Activated naive CD4-positive, alpha-beta T cell treated with anti-CD3 and anti-CD28 coated beads for 36 hours (primary cell): ENCODE data around the gene ARID5A. TPM values are rescaled to one million over a fixed set of nuclear protein-coding genes. Genes with fewer than 3 reads are reported as not detected.
A peak's percentile ranks its signal among the peaks of the same experiment; 100 is the strongest.

ENCODE experiments used
- CTCF ChIA-PET: fragments of 350-600 bp; sonication (Branson Sonifier 250); formaldehyde crosslinking; loops from one replicate; lab custom pipeline; 2021; ENCODE audit warnings: antibody characterized with exemption; lab: Charles Lee
- DNase-seq: peaks from one replicate; pipeline ENCODE4 v3.0.0-alpha.2; 2020
- H3K27ac Mint-ChIP-seq: one replicate; pipeline ENCODE4 v1.8.0; 2021; ENCODE audit warnings: mild to moderate bottlenecking, mixed read lengths
- H3K27me3 Mint-ChIP-seq: one replicate; pipeline ENCODE4 v1.8.0; 2021; ENCODE audit warnings: low read depth, mixed read lengths
- H3K36me3 Mint-ChIP-seq: one replicate; pipeline ENCODE4 v1.8.0; 2021; ENCODE audit warnings: low read depth, mixed read lengths
- H3K4me1 Mint-ChIP-seq: one replicate; pipeline ENCODE4 v1.8.0; 2021; ENCODE audit warnings: low read depth, mixed read lengths
- H3K4me3 Mint-ChIP-seq: one replicate; pipeline ENCODE4 v1.8.0; 2021; ENCODE audit warnings: mild to moderate bottlenecking, moderate library complexity, mixed read lengths
- H3K9me3 Mint-ChIP-seq: one replicate; pipeline ENCODE4 v1.8.0; 2021; ENCODE audit warnings: mixed read lengths
- intact Hi-C: fragments of 100-400 bp; cut with micrococcal nuclease; formaldehyde crosslinking; loops from one replicate; pipeline ENCODE4 v1.15.1; 2023
- total RNA-seq, 2 experiments: library from RNA; stranded (reverse); gene quantifications; one replicate each; pipeline ENCODE4 v1.2.3, GENCODE V29; 2021

ARID5A gene
- total RNA-seq, 2 experiments from 2014 or later = 349 to 351 TPM

GRCh38 chr2:96529376-96530143 lies 7.0 kb upstream of the ARID5A start:
- no peaks in the 10 kb centered on the region for H3K36me3 Mint-ChIP-seq
- no peaks in the 10 kb centered on the region for H3K27me3 Mint-ChIP-seq
- H3K4me1 Mint-ChIP-seq = peaks cover 72% of the 10 kb centered on the region
- no peak for DNase-seq
- intact Hi-C loops = loop anchor here (5.0 kb wide), 2 partner anchors 207 to 1133 kb away; partner anchors contain the start of gene ACTR1B
- CTCF ChIA-PET = interaction anchor here (2.1 to 7.9 kb wide), 6 partner anchors 9 to 122 kb away, joined by 8 to 71 read pairs (median 17); partner anchors contain the start of gene ARID5A
- peak overlapping the region; percentile 36 for H3K4me3 Mint-ChIP-seq
- H3K27ac Mint-ChIP-seq = peak overlapping the region; percentile 99
- no peaks in the 10 kb centered on the region for H3K9me3 Mint-ChIP-seq

- H3K4me3 Mint-ChIP-seq = no peak overlapping the region
- H3K27me3 Mint-ChIP-seq = no peaks in the 10 kb centered on the region
- H3K4me1 Mint-ChIP-seq = peaks cover 72% of the 10 kb centered on the region
- CTCF ChIA-PET = interaction anchor here (1.1 to 7.9 kb wide), 6 partner anchors 9 to 123 kb away, joined by 3 to 71 read pairs (median 17); partner anchors contain the start of gene ARID5A
- intact Hi-C loops = loop anchor here (5.0 kb wide), 1 partner anchor 1132 kb away; the partner anchor contains the start of gene ACTR1B
- H3K9me3 Mint-ChIP-seq = no peaks in the 10 kb centered on the region
- no peak for DNase-seq
- no peaks in the 10 kb centered on the region for H3K36me3 Mint-ChIP-seq
- H3K27ac Mint-ChIP-seq = peak overlapping the region; percentile 99
Measured at GRCh38 chr2:96530144-96530430, 6.5 kb upstream of the ARID5A start.

- CTCF ChIA-PET = interaction anchor here (0.7 to 7.9 kb wide), 7 partner anchors 8 to 412 kb away, joined by 3 to 71 read pairs (median 16); partner anchors contain the start of gene ARID5A
- no peaks in the 10 kb centered on the region for H3K36me3 Mint-ChIP-seq
- peaks cover 74% of the 10 kb centered on the region for H3K4me1 Mint-ChIP-seq
- H3K4me3 Mint-ChIP-seq = peak overlapping the region; percentile 65
- DNase-seq = no peak
- H3K9me3 Mint-ChIP-seq = no peaks in the 10 kb centered on the region
- peak overlapping the region; percentile 99 for H3K27ac Mint-ChIP-seq
- intact Hi-C loops = loop anchor here (5.0 kb wide), 1 partner anchor 1132 kb away; the partner anchor contains the start of gene ACTR1B
- H3K27me3 Mint-ChIP-seq = no peaks in the 10 kb centered on the region
Measured at GRCh38 chr2:96530474-96531357, 5.8 kb upstream of the ARID5A start.

GRCh38 chr2:96531366-96531765 lies 5.2 kb upstream of the ARID5A start:
- DNase-seq = no peak
- Mint-ChIP-seq H3K27ac (peak overlapping the region; percentile 99), H3K36me3 (no peaks in the 10 kb centered on the region), H3K4me3 (peak overlapping the region; percentile 65), H3K4me1 (peaks cover 76% of the 10 kb centered on the region), H3K9me3 (no peaks in the 10 kb centered on the region), H3K27me3 (no peaks in the 10 kb centered on the region)
- intact Hi-C loops = loop anchor here (5.0 kb wide), 1 partner anchor 1131 kb away; the partner anchor contains the start of gene ACTR1B
- CTCF ChIA-PET = interaction anchor here (0.7 to 7.9 kb wide), 8 partner anchors 7 to 411 kb away, joined by 3 to 71 read pairs (median 10); partner anchors contain the start of gene ARID5A

- peaks cover under 1% of the 10 kb centered on the region for H3K36me3 Mint-ChIP-seq
- DNase-seq = peak; percentile 99
- H3K9me3 Mint-ChIP-seq = no peaks in the 10 kb centered on the region
- H3K27ac Mint-ChIP-seq = peak overlapping the region; percentile 99
- H3K4me3 Mint-ChIP-seq = peak overlapping the region; percentile 65
- CTCF ChIA-PET = interaction anchor here (0.7 to 7.9 kb wide), 4 partner anchors 22 to 411 kb away, joined by 3 to 71 read pairs (median 10); no protein-coding TSS in a partner anchor
- no peaks in the 10 kb centered on the region for H3K27me3 Mint-ChIP-seq
- intact Hi-C loops = loop anchor here (1.0 to 5.0 kb wide), 4 partner anchors 22 to 1130 kb away; partner anchors contain the start of gene ACTR1B
- H3K4me1 Mint-ChIP-seq = peaks cover 71% of the 10 kb centered on the region
Measured at GRCh38 chr2:96531872-96532505, 4.6 kb upstream of the ARID5A start.

- H3K27ac Mint-ChIP-seq = peak overlapping the region; percentile 99
- peaks cover 70% of the 10 kb centered on the region for H3K4me1 Mint-ChIP-seq
- CTCF ChIA-PET = interaction anchor here (1.2 to 7.9 kb wide), 4 partner anchors 21 to 125 kb away, joined by 4 to 71 read pairs (median 17); no protein-coding TSS in a partner anchor
- no peak for DNase-seq
- intact Hi-C loops = loop anchor here (1.0 to 5.0 kb wide), 4 partner anchors 22 to 1130 kb away; partner anchors contain the start of gene ACTR1B
- H3K9me3 Mint-ChIP-seq = no peaks in the 10 kb centered on the region
- H3K4me3 Mint-ChIP-seq = peak overlapping the region; percentile 65
- no peaks in the 10 kb centered on the region for H3K27me3 Mint-ChIP-seq
- H3K36me3 Mint-ChIP-seq = peaks cover 8% of the 10 kb centered on the region
Measured at GRCh38 chr2:96532641-96533291, 3.8 kb upstream of the ARID5A start.

GRCh38 chr2:96533292-96534073 lies 3.1 kb upstream of the ARID5A start:
- Mint-ChIP-seq H3K27ac (peak overlapping the region; percentile 99), H3K9me3 (no peaks in the 10 kb centered on the region), H3K4me3 (no peak overlapping the region), H3K36me3 (peaks cover 15% of the 10 kb centered on the region), H3K27me3 (no peaks in the 10 kb centered on the region), H3K4me1 (peaks cover 68% of the 10 kb centered on the region)
- intact Hi-C loops = loop anchor here (5.0 kb wide), 1 partner anchor 1129 kb away; the partner anchor contains the start of gene ACTR1B
- CTCF ChIA-PET = interaction anchor here (0.5 to 4.1 kb wide), 4 partner anchors 9 to 126 kb away, joined by 3 to 18 read pairs (median 10); no protein-coding TSS in a partner anchor
- no peak for DNase-seq

GRCh38 chr2:96534141-96534540 lies 2.4 kb upstream of the ARID5A start:
- CTCF ChIA-PET = interaction anchor here (0.5 to 4.1 kb wide), 4 partner anchors 8 to 127 kb away, joined by 3 to 18 read pairs (median 10); no protein-coding TSS in a partner anchor
- Mint-ChIP-seq H3K4me3 (no peak overlapping the region), H3K36me3 (peaks cover 21% of the 10 kb centered on the region), H3K9me3 (no peaks in the 10 kb centered on the region), H3K4me1 (peaks cover 65% of the 10 kb centered on the region), H3K27ac (no peak overlapping the region), H3K27me3 (no peaks in the 10 kb centered on the region)
- DNase-seq = no peak
- intact Hi-C loops = loop anchor here (5.0 kb wide), 1 partner anchor 1128 kb away; the partner anchor contains the start of gene ACTR1B

GRCh38 chr2:96534701-96535181 lies 1.8 kb upstream of the ARID5A start:
- peaks cover 27% of the 10 kb centered on the region for H3K36me3 Mint-ChIP-seq

GRCh38 chr2:96535331-96535730 lies 1.2 kb upstream of the ARID5A start:
- intact Hi-C loops = loop anchor here (5.0 kb wide), 3 partner anchors 102 to 427 kb away; partner anchors contain the start of genes CIAO1, KANSL3 and TMEM127
- no peaks in the 10 kb centered on the region for H3K27me3 Mint-ChIP-seq
- H3K4me3 Mint-ChIP-seq = no peak overlapping the region
- DNase-seq = no peak
- H3K4me1 Mint-ChIP-seq = peaks cover 65% of the 10 kb centered on the region
- CTCF ChIA-PET = interaction anchor here (1.1 to 3.1 kb wide), 2 partner anchors 19 to 23 kb away, joined by 3 to 18 read pairs; no protein-coding TSS in a partner anchor
- peak overlapping the region; percentile 61 for H3K27ac Mint-ChIP-seq
- H3K36me3 Mint-ChIP-seq = peaks cover 33% of the 10 kb centered on the region
- H3K9me3 Mint-ChIP-seq = no peaks in the 10 kb centered on the region

More at GRCh38 chr2:96534701-96535181, 1.8 kb upstream of the ARID5A start:
- intact Hi-C loops = loop anchor here (5.0 kb wide), 4 partner anchors 103 to 1128 kb away; partner anchors contain the start of genes ACTR1B, CIAO1, KANSL3 and TMEM127
- Mint-ChIP-seq H3K27me3 (no peaks in the 10 kb centered on the region), H3K4me1 (peaks cover 65% of the 10 kb centered on the region), H3K9me3 (no peaks in the 10 kb centered on the region), H3K27ac (no peak overlapping the region), H3K4me3 (no peak overlapping the region)
- CTCF ChIA-PET = interaction anchor here (3.1 kb wide), 1 partner anchor 20 kb away, joined by 18 read pairs; no protein-coding TSS in a partner anchor
- no peak for DNase-seq
